Fibroblast of the aortic adventitia (primary cell): Measurements from ENCODE around the gene MTOR. TPM values are rescaled to one million over a fixed set of nuclear protein-coding genes. Genes with fewer than 3 reads are reported as not detected.

ENCODE experiments used
- DNase-seq: peaks from one replicate; pipeline ENCODE4 v3.0.0-alpha.2; 2010; ENCODE audit warnings: low read depth
- H3K4me3 ChIP-seq: 2 replicates; pipeline ENCODE4 v1.5.1; 2011; ENCODE audit warnings: low read depth, mild to moderate bottlenecking, control low read depth, low read length, moderate library complexity
- CTCF ChIP-seq: IDR thresholded peaks from 2 replicates; pipeline ENCODE4 v1.5.1; 2011; ENCODE audit warnings: mild to moderate bottlenecking, low read length, control low read depth, inconsistent platforms; ENCODE audit not compliant: insufficient read depth
- total RNA-seq: library from RNA; depleted of rRNA; stranded (reverse); fragments of >200 nt; gene quantifications from 2 replicates; pipeline ENCODE4 v1.2.3, GENCODE V29; 2012; ENCODE audit warnings: low replicate concordance

MTOR gene
- total RNA-seq, 1 donor, result 36.3 TPM

GRCh38 chr1:11193376-11193775 lies 69.0 kb downstream of the MTOR start:
- TF ChIP-seq CTCF, result no peak
- DNase-seq, result no peak
- H3K4me3 ChIP-seq, result no peak overlapping the region

GRCh38 chr1:11188858-11189451 lies 73.4 kb downstream of the MTOR start, which contains the start of gene ANGPTL7:
ANGPTL7 (plus strand) TSS chr1:11189355; CDS start chr1:11189580, 225 bp downstream.
- no peak for TF ChIP-seq CTCF
- no peak for DNase-seq
- no peak within 1 kb of the TSS for H3K4me3 ChIP-seq

GRCh38 chr1:11188381-11188780 lies 74.0 kb downstream of the MTOR start:
- DNase-seq, result peak; percentile 36
- no peak for TF ChIP-seq CTCF

GRCh38 chr1:11187931-11188330 lies 74.4 kb downstream of the MTOR start:
- no peak for TF ChIP-seq CTCF
- H3K4me3 ChIP-seq, result no peak overlapping the region
- DNase-seq, result no peak

More at GRCh38 chr1:11188381-11188780, 74.0 kb downstream of the MTOR start:
- H3K4me3 ChIP-seq, result no peak overlapping the region

GRCh38 chr1:11187494-11187893 lies 74.9 kb downstream of the MTOR start:
- DNase-seq, result no peak
- H3K4me3 ChIP-seq, result no peak overlapping the region

GRCh38 chr1:11187000-11187399 lies 75.4 kb downstream of the MTOR start:
- no peak overlapping the region for H3K4me3 ChIP-seq
- no peak for DNase-seq
- no peak for TF ChIP-seq CTCF

More at GRCh38 chr1:11187494-11187893, 74.9 kb downstream of the MTOR start:
- TF ChIP-seq CTCF, result no peak

- TF ChIP-seq CTCF, result no peak
- DNase-seq, result no peak
- no peak overlapping the region for H3K4me3 ChIP-seq
Measured at GRCh38 chr1:11184973-11185372, 77.4 kb downstream of the MTOR start.
